Measurements from ENCODE around the gene PTTG1IP.

- TF ChIP-seq, protein P1, sequence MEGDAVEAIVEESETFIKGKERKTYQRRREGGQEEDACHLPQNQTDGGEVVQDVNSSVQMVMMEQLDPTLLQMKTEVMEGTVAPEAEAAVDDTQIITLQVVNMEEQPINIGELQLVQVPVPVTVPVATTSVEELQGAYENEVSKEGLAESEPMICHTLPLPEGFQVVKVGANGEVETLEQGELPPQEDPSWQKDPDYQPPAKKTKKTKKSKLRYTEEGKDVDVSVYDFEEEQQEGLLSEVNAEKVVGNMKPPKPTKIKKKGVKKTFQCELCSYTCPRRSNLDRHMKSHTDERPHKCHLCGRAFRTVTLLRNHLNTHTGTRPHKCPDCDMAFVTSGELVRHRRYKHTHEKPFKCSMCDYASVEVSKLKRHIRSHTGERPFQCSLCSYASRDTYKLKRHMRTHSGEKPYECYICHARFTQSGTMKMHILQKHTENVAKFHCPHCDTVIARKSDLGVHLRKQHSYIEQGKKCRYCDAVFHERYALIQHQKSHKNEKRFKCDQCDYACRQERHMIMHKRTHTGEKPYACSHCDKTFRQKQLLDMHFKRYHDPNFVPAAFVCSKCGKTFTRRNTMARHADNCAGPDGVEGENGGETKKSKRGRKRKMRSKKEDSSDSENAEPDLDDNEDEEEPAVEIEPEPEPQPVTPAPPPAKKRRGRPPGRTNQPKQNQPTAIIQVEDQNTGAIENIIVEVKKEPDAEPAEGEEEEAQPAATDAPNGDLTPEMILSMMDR (conservative IDR thresholded peaks at IDR 0.05 in 1 of 2, IDR thresholded peaks at IDR 0.05 in 1 of 2; ENCODE audit: low read depth in 1 of 2, low read length in 2 of 2) = no peak
- TF ChIP-seq EZH2 (IDR thresholded peaks at IDR 0.05; ENCODE audit: low read length, missing control alignments) = no peak
Observed at GRCh38 chr21:44836349-44836665, 37.2 kb downstream of the PTTG1IP start.
